Rectal smooth muscle tissue (tissue), 1 donor: ENCODE measurements around the gene FCAR.
"Not testable (repeated sequence)": the region's sequence is repeated elsewhere in the genome, so short reads cannot be mapped to it uniquely, and the experiment has no call there.

Source experiments
- H3K27ac ChIP-seq: one replicate; pipeline ENCODE4 v1.7.0; 2013; ENCODE audit warnings: low read depth, low read length, inconsistent platforms
- H3K27me3 ChIP-seq: one replicate; pipeline ENCODE4 v1.7.0; 2013; ENCODE audit warnings: low read length; ENCODE audit not compliant: control insufficient read depth, insufficient read depth
- H3K36me3 ChIP-seq: one replicate; pipeline ENCODE4 v1.7.0; 2013; ENCODE audit warnings: low read length; ENCODE audit not compliant: control insufficient read depth, insufficient read depth
- H3K4me1 ChIP-seq: one replicate; pipeline ENCODE4 v1.7.0; 2013; ENCODE audit warnings: low read length; ENCODE audit not compliant: control insufficient read depth, insufficient read depth
- H3K4me3 ChIP-seq: one replicate; pipeline ENCODE4 v1.7.0; 2013; ENCODE audit warnings: low read length
- H3K9ac ChIP-seq: one replicate; pipeline ENCODE4 v1.7.0; 2013; ENCODE audit warnings: low read length

The FCAR gene

GRCh38 chr19:54923276-54923675 is 49.2 kb downstream of the FCAR start:
- H3K27me3 ChIP-seq = no peaks in the 10 kb centered on the region
- H3K9ac ChIP-seq = no peak overlapping the region
- H3K4me1 ChIP-seq = no peaks in the 10 kb centered on the region
- no peak overlapping the region for H3K27ac ChIP-seq
- no peaks in the 10 kb centered on the region for H3K36me3 ChIP-seq
- no peak overlapping the region for H3K4me3 ChIP-seq

- Histone ChIP-seq H3K4me3 (no peak overlapping the region), H3K27ac (no peak overlapping the region), H3K9ac (no peak overlapping the region), H3K27me3 (no peaks in the 10 kb centered on the region), H3K4me1 (no peaks in the 10 kb centered on the region), H3K36me3 (no peaks in the 10 kb centered on the region)
Measured at GRCh38 chr19:54928299-54928698, 54.3 kb downstream of the FCAR start.

DNA sequence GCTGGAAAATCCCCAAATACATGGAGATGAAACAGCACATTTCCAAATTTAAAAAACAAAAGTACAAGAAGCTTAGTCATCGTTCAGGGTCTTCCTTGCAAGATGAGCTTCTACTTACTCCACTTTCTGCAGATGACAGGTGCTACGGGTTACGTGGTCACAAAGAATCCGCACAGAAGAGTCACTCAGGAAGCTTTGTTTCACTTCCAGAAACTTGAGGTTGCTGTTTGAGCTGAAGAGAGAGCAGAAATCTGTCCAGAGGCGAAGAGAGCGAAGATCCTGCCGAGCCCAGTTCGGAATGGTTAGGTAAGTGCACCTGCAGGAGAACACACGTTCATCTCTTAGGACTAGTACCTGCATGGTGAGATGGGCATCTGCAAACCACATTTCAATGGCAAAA is 63.9 kb downstream of the FCAR start:
- Histone ChIP-seq H3K4me1 (no peaks in the 10 kb centered on the region), H3K27ac (no peak overlapping the region), H3K9ac (no peak overlapping the region), H3K27me3 (no peaks in the 10 kb centered on the region), H3K36me3 (no peaks in the 10 kb centered on the region), H3K4me3 (no peak overlapping the region)

DNA sequence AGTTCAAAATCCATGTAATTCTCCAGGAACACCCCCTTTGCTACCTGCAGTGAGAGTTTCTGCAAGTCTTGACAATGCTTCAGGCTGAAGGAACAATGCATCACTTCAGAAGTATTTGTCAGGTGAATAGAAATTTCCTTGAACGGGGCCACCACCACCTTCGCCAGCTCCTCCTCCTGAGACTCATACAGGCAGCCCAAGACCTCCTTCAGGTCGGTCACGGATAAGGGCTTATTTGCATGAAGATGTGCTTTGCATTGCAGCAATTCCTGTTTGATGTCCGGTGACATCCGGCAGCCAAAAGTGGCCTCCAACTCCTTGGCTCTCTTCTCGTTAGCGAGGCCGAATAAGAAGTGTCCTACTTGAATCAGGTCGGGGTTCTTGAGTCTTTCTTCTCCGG is 64.9 kb downstream of the FCAR start:
- Histone ChIP-seq H3K27me3 (no peaks in the 10 kb centered on the region), H3K9ac (no peak overlapping the region), H3K4me1 (no peaks in the 10 kb centered on the region), H3K36me3 (no peaks in the 10 kb centered on the region), H3K4me3 (no peak overlapping the region), H3K27ac (no peak overlapping the region)

- H3K27ac ChIP-seq, H3K4me1 ChIP-seq, H3K9ac ChIP-seq, H3K36me3 ChIP-seq, H3K4me3 ChIP-seq, H3K27me3 ChIP-seq: not testable (repeated sequence)
Measured at GRCh38 chr19:54939538-54939937, 65.5 kb downstream of the FCAR start.
